GM23338 (cell line): ENCODE data around the gene TENM3. TPM values are rescaled to one million over a fixed set of nuclear protein-coding genes. Genes with fewer than 3 reads are reported as not detected.

Experiments used
- ATAC-seq: fragments of 200-7000 bp; cut with Tn5 transposase; 3 replicates; pipeline ENCODE4 v1.9.1; 2020
- DNase-seq: peaks from one replicate; pipeline ENCODE4 v3.0.0-alpha.2; 2015; ENCODE audit warnings: low spot score
- H2AFZ ChIP-seq: fragments of 200-600 bp; sonication (generic); 2 replicates; pipeline ENCODE4 v1.8.0; 2016; ENCODE audit warnings: antibody characterized with exemption, mild to moderate bottlenecking, moderate library complexity
- H3F3A ChIP-seq: fragments of 200-600 bp; sonication (generic); replicated peaks from 2 replicates; pipeline ENCODE4 v1.8.0; 2017; ENCODE audit warnings: antibody characterized with exemption, mixed run types, low read depth
- H3K27ac ChIP-seq: fragments of 200-600 bp; sonication (generic); 2 replicates; pipeline ENCODE4 v1.6.1; 2016; ENCODE audit warnings: low read depth
- H3K27me3 ChIP-seq: fragments of 200-600 bp; sonication (generic); 2 replicates; pipeline ENCODE4 v1.8.0; 2016; ENCODE audit warnings: mild to moderate bottlenecking, mixed run types, moderate library complexity; ENCODE audit not compliant: insufficient read depth
- H3K36me3 ChIP-seq: fragments of 200-600 bp; sonication (generic); 2 replicates; pipeline ENCODE4 v1.8.0; 2016; ENCODE audit warnings: mild to moderate bottlenecking; ENCODE audit not compliant: insufficient read depth
- H3K4me1 ChIP-seq: fragments of 200-600 bp; sonication (generic); 2 replicates; pipeline ENCODE4 v1.8.0; 2016; ENCODE audit warnings: mild to moderate bottlenecking, moderate library complexity; ENCODE audit not compliant: insufficient read depth
- H3K4me2 ChIP-seq: fragments of 200-600 bp; sonication (generic); 2 replicates; pipeline ENCODE4 v1.7.1; 2017; ENCODE audit warnings: mixed run types
- H3K4me3 ChIP-seq: fragments of 200-600 bp; sonication (generic); 2 replicates; pipeline ENCODE4 v1.6.1; 2016; ENCODE audit warnings: mixed run types
- H3K79me2 ChIP-seq: fragments of 200-600 bp; sonication (generic); replicated peaks from 2 replicates; pipeline ENCODE4 v1.8.0; 2017; ENCODE audit warnings: mild to moderate bottlenecking; ENCODE audit not compliant: insufficient read depth
- H3K9me2 ChIP-seq: fragments of 200-600 bp; sonication (generic); 2 replicates; pipeline ENCODE4 v1.8.0; 2017; ENCODE audit not compliant: insufficient read depth
- H4K20me1 ChIP-seq: fragments of 200-600 bp; sonication (generic); replicated peaks from 2 replicates; pipeline ENCODE4 v1.8.0; 2017; ENCODE audit warnings: mild to moderate bottlenecking; ENCODE audit not compliant: insufficient read depth
- H3K27ac Mint-ChIP-seq: 2 replicates; pipeline ENCODE4 v1.8.0; 2020; ENCODE audit warnings: inconsistent platforms, mild to moderate bottlenecking, moderate library complexity, mixed read lengths
- H3K27me3 Mint-ChIP-seq: 3 replicates; pipeline ENCODE4 v1.8.0; 2022; ENCODE audit warnings: low read depth, mild to moderate bottlenecking, moderate library complexity, mixed read lengths, inconsistent platforms; ENCODE audit not compliant: insufficient read depth, poor library complexity
- H3K36me3 Mint-ChIP-seq: 3 replicates; pipeline ENCODE4 v1.8.0; 2021; ENCODE audit warnings: low read depth, mild to moderate bottlenecking, inconsistent platforms, moderate library complexity, mixed read lengths
- H3K4me1 Mint-ChIP-seq: 3 replicates; pipeline ENCODE4 v1.8.0; 2020; ENCODE audit warnings: mild to moderate bottlenecking, inconsistent platforms, mixed read lengths
- H3K4me3 Mint-ChIP-seq: 3 replicates; pipeline ENCODE4 v1.8.0; 2021; ENCODE audit warnings: moderate library complexity, mild to moderate bottlenecking, inconsistent platforms, mixed read lengths
- H3K9me3 Mint-ChIP-seq: 3 replicates; pipeline ENCODE4 v1.8.0; 2020; ENCODE audit warnings: moderate library complexity, mild to moderate bottlenecking, inconsistent platforms, mixed read lengths
- CREB1 ChIP-seq: fragments of 250-450 bp; sonication (Bioruptor Pico); IDR thresholded peaks from 2 replicates; pipeline ENCODE4 v1.5.0; 2020; ENCODE audit warnings: low read depth, mild to moderate bottlenecking, moderate library complexity
- EZH2 ChIP-seq: fragments of 200-600 bp; sonication (generic); IDR thresholded peaks from one replicate; pipeline ENCODE4 v1.8.0; 2017; ENCODE audit warnings: antibody characterized with exemption, mild to moderate bottlenecking, low read depth; ENCODE audit not compliant: unreplicated experiment
- EZH2phosphoT487 ChIP-seq: fragments of 200-600 bp; sonication (generic); IDR thresholded peaks from one replicate; pipeline ENCODE4 v1.8.1; 2018; ENCODE audit warnings: antibody characterized with exemption; ENCODE audit not compliant: unreplicated experiment
- JUNB ChIP-seq: IDR thresholded peaks from one replicate; pipeline ENCODE4 v1.6.1; 2016; ENCODE audit warnings: antibody characterized with exemption; ENCODE audit not compliant: unreplicated experiment
- NANOG ChIP-seq: IDR thresholded peaks from 2 replicates; pipeline ENCODE4 v1.6.1; 2016; ENCODE audit warnings: antibody characterized with exemption, borderline replicate concordance
- polyA plus RNA-seq: library from polyadenylated mRNA; unstranded; fragments of >200 nt; fragmentation: Nextera tagmentation; extraction: Ambion mirVana; gene quantifications from 2 replicates; pipeline ENCODE4 v1.2.1, GENCODE V29; 2016
- total RNA-seq: library from RNA; depleted of rRNA; stranded (reverse); fragments of >200 nt; shearing (Covaris generic); gene quantifications from 2 replicates; pipeline ENCODE4 v1.2.3, GENCODE V29; 2014
- TF ChIP-seq, protein P1 (sequence below): fragments of 250-450 bp; sonication (Bioruptor Pico); IDR thresholded peaks from 2 replicates; pipeline ENCODE4 v1.5.0; 2020; ENCODE audit warnings: mild to moderate bottlenecking, moderate library complexity
- TF ChIP-seq, protein P2 (sequence below), 2 experiments: fragments of 200-600 bp in 1 of 2; sonication (generic) in 1 of 2; conservative IDR thresholded peaks; 2 replicates each; pipeline versions ENCODE4 v1.5.1 to v1.6.1; 2016 to 2017; ENCODE audit warnings: antibody characterized with exemption in 2 of 2, low read depth in 2 of 2, mild to moderate bottlenecking in 2 of 2, moderate library complexity in 1 of 2

TENM3 gene
- total and polyA plus RNA-seq, 2 experiments from 2014 or later, result 22.2 to 128 TPM

DNA sequence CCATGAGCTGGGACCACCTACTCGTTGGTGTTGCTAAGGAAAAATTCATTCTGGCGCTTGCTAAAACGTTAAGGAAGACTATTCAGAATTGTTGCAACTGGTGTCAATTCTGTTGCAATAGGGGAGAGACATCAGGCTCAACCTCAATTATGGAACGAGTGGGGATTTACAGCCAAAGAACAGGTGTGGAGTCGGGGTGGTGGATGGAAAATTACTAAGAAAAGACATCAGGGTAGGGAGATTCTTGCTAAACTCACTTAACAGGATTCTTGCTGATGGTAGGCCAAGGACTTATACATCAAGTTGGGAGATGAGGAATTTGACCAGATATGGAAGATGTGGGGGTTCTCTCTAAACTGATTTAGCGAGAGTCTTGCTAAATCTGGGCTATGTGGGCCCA lies 139.7 kb downstream of the TENM3 start (continued):
- TF ChIP-seq, protein P1, sequence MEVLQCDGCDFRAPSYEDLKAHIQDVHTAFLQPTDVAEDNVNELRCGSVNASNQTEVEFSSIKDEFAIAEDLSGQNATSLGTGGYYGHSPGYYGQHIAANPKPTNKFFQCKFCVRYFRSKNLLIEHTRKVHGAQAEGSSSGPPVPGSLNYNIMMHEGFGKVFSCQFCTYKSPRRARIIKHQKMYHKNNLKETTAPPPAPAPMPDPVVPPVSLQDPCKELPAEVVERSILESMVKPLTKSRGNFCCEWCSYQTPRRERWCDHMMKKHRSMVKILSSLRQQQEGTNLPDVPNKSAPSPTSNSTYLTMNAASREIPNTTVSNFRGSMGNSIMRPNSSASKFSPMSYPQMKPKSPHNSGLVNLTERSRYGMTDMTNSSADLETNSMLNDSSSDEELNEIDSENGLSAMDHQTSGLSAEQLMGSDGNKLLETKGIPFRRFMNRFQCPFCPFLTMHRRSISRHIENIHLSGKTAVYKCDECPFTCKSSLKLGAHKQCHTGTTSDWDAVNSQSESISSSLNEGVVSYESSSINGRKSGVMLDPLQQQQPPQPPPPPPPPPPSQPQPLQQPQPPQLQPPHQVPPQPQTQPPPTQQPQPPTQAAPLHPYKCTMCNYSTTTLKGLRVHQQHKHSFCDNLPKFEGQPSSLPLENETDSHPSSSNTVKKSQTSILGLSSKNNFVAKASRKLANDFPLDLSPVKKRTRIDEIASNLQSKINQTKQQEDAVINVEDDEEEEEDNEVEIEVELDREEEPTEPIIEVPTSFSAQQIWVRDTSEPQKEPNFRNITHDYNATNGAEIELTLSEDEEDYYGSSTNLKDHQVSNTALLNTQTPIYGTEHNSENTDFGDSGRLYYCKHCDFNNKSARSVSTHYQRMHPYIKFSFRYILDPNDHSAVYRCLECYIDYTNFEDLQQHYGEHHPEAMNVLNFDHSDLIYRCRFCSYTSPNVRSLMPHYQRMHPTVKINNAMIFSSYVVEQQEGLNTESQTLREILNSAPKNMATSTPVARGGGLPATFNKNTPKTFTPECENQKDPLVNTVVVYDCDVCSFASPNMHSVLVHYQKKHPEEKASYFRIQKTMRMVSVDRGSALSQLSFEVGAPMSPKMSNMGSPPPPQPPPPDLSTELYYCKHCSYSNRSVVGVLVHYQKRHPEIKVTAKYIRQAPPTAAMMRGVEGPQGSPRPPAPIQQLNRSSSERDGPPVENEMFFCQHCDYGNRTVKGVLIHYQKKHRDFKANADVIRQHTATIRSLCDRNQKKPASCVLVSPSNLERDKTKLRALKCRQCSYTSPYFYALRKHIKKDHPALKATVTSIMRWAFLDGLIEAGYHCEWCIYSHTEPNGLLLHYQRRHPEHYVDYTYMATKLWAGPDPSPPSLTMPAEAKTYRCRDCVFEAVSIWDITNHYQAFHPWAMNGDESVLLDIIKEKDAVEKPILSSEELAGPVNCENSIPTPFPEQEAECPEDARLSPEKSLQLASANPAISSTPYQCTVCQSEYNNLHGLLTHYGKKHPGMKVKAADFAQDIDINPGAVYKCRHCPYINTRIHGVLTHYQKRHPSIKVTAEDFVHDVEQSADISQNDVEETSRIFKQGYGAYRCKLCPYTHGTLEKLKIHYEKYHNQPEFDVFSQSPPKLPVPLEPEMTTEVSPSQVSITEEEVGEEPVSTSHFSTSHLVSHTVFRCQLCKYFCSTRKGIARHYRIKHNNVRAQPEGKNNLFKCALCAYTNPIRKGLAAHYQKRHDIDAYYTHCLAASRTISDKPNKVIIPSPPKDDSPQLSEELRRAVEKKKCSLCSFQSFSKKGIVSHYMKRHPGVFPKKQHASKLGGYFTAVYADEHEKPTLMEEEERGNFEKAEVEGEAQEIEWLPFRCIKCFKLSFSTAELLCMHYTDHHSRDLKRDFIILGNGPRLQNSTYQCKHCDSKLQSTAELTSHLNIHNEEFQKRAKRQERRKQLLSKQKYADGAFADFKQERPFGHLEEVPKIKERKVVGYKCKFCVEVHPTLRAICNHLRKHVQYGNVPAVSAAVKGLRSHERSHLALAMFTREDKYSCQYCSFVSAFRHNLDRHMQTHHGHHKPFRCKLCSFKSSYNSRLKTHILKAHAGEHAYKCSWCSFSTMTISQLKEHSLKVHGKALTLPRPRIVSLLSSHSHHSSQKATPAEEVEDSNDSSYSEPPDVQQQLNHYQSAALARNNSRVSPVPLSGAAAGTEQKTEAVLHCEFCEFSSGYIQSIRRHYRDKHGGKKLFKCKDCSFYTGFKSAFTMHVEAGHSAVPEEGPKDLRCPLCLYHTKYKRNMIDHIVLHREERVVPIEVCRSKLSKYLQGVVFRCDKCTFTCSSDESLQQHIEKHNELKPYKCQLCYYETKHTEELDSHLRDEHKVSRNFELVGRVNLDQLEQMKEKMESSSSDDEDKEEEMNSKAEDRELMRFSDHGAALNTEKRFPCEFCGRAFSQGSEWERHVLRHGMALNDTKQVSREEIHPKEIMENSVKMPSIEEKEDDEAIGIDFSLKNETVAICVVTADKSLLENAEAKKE (CRISPR knock-in tag), result no peak
- no peak for TF ChIP-seq EZH2phosphoT487
- TF ChIP-seq EZH2, result no peak
- TF ChIP-seq NANOG, result no peak

DNA sequence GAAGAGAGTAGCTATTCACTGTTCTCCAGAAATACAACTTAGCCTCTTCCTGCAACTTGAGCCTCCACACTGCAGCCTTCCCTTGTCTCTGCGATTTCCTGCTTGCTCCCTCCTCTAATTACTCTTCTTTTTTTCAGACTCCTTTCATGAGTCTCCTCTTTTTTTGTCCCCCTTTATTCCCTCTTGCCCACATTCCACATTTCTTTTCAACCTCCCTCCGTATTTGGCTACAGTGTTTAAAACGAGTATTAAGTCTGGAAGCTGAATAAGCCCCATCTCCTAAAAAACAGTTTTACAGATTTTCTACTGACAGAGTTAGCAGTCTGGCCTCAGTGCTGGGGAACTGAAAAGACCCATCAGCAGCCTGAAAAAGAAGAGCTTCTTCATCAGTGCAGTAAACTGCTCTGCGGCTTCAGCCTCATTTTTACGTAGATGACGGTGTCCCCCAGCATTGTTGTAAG lies 141.5 kb downstream of the TENM3 start:
- ATAC-seq, result peak; percentile 67
- Histone ChIP-seq H3K79me2 (no peaks in the 10 kb centered on the region), H3K27ac (peak overlapping the region; percentile 61; the same call in 1 of the 2 replicates), H3K4me2 (peak overlapping the region; percentile 39; the same call in 1 of the 2 replicates), H3F3A (no peaks in the 10 kb centered on the region), H3K27me3 (no peaks in the 10 kb centered on the region), H3K9me2 (no peaks in the 10 kb centered on the region), H3K4me3 (no peak overlapping the region), H3K4me1 (peaks cover 12% of the 10 kb centered on the region), H4K20me1 (no peaks in the 10 kb centered on the region), H2AFZ (no peak overlapping the region), H3K36me3 (no peaks in the 10 kb centered on the region)
- peak; percentile 35 for DNase-seq
- peaks cover 21% of the 10 kb centered on the region for H3K36me3 Mint-ChIP-seq
- peaks cover 1% of the 10 kb centered on the region for H3K27me3 Mint-ChIP-seq
- H3K4me1 Mint-ChIP-seq, result peaks cover 17% of the 10 kb centered on the region
- H3K9me3 Mint-ChIP-seq, result peaks cover 14% of the 10 kb centered on the region; the same call in 2 of the 3 replicates
- peak overlapping the region; percentile 51 for H3K27ac Mint-ChIP-seq
- H3K4me3 Mint-ChIP-seq, result no peak overlapping the region
- TF ChIP-seq JUNB (no peak), CREB1 (CRISPR knock-in tag) (no peak)
- TF ChIP-seq, protein P2, sequence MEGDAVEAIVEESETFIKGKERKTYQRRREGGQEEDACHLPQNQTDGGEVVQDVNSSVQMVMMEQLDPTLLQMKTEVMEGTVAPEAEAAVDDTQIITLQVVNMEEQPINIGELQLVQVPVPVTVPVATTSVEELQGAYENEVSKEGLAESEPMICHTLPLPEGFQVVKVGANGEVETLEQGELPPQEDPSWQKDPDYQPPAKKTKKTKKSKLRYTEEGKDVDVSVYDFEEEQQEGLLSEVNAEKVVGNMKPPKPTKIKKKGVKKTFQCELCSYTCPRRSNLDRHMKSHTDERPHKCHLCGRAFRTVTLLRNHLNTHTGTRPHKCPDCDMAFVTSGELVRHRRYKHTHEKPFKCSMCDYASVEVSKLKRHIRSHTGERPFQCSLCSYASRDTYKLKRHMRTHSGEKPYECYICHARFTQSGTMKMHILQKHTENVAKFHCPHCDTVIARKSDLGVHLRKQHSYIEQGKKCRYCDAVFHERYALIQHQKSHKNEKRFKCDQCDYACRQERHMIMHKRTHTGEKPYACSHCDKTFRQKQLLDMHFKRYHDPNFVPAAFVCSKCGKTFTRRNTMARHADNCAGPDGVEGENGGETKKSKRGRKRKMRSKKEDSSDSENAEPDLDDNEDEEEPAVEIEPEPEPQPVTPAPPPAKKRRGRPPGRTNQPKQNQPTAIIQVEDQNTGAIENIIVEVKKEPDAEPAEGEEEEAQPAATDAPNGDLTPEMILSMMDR (conservative IDR thresholded peaks at IDR 0.05; ENCODE audit: low read depth in 2 of 2), result no peak
- TF ChIP-seq, protein P1 (CRISPR knock-in tag), result no peak
